EH (cell line): Measurements from ENCODE around the gene CALML3.

ENCODE experiments used
- DNase-seq: peaks from one replicate; pipeline ENCODE4 v3.0.0-alpha.2; 2015; ENCODE audit warnings: low read depth

CALML3 gene

DNA sequence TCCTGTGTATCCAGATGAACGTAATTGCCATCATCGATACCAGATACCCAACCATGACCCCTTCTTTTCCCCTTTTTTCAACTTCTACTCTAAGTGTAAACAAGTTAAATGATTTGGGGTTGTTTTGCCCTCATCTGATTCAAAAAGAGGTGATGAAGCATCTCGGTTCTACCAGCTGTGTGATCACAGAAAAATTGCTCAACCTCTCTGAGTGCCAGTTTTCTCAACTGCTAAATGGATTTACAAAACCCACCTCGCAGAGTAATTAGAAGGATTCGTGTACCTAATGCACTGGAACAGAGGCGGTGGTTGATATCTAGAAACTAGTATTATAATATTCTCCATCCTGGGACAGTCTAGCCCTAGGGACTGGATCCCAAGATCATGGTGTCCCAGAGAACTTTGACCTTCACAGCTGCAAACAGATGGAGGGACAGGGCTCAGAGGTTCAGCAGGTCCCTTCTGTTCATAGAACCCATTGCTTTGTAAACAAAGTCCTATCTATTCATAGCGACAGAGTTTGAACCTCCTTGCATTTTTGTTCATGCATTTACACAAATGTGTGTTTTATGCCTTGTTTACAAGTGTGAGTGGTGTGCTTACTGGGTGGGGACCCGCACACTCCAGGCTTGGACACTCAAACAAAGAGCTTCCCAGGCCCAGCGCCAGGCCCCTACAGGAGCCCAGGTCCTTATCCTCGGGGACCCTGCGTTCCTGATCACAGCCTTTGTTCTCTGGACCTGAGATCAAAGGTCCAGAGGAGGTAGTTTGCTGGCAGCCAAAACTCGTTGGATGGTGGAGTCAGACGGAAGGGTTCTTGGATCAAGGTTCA is 46.4 kb downstream of the CALML3 start:
- DNase-seq, result no peak

DNA sequence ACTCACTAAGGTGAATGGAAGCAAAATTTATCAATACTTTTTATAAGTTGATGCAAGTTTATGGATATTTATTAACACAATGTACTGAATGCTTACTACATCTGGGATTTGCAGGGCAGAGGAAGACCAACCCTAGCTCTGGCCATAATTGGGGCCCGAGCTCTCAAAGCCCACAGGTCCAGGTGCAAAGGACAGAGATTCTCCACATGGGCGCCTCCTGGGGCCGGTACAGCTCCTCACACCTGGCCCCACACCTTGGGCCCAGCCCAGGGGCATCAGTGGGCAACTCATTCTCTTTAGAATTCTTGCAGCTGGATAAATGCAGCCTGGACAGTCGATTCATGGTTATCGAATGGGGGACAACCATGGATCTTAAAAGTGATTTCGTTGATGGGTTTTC is 47.1 kb downstream of the CALML3 start:
- DNase-seq, result no peak

DNA sequence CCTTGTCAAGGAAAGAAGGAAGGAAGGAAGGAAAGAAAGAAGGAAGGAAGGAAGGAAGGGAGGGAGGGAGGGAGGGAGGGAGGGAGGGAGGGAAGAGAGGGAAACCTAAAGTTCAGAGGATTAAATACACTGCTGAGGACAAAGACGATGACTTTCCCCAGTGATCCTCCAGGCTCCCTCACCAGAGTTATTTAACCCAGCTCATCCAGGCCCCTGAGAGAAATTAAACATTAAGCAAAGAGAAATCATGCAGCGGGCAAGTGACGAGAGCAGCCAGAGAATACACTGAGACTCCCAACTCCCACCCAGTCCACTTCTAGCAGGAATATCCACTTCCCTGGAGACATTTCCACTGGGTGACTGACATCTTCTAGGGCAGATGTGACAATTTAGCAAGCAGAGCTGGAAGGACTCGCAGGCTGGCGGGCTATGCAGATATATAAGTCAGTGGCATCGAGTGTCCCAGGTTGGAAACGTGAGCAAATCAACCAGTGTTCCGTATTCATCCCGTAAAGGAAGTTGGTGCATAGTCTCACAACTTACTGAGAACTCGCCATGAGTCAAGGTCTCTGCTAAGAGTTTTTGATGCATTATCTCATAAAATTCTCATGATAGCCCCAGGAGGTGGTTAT is 48.7 kb downstream of the CALML3 start:
- DNase-seq, result no peak

DNA sequence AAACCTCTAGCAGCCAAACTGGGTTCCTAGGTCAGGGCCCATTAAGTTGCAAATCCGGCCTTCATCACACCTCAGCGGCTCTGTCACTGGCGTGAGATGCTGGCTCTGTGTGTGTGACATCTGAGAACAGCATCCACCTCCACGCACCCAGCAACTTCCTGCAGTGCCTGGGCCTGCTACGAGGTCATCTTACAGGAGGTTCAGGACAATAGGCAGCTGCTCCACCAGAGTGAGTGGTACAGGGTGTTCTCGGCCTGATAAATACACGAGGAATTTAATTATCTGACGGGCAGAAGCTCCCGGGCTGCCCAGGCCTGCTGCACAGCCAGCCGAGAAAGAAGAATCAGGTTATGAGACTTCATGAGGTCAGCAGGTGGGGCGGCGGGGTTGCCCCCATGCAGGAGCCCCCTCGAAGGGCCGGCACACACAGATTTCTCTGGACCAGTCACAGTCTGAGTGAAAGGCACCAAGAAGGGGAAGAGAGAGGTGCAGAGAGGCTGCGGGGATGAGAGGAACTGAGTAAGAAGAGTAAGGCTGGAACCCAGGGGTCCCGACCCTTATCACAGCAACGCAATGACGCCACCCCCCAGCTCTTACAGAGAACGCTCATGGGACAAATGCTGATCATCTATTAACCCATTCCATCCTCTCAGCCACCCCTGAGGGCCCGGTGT is 49.3 kb downstream of the CALML3 start:
- DNase-seq, result peak; percentile 60

DNA sequence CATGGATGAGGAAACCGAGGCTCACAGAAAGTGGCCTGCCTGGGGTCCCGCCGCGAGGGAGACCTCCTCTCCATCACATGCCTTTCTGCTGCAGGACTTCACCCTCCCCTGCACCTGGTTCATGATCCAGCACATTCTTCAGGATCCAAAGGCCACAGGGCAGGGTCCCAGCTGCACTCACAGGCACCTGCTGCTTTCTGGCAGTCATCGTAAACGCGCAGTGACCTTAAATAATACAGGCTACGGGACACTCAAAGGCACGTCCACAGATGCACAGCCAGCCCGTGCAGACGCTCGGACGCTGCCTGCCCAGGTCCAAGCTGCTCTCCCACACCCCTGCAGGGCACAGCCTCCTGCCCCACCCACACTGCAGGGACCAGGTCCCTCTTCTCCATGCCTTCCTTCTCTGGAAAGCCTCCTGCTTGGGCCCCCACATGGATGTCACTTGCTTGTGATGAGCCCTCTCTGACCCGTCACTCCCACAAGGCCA is 49.9 kb downstream of the CALML3 start:
- no peak for DNase-seq

DNA sequence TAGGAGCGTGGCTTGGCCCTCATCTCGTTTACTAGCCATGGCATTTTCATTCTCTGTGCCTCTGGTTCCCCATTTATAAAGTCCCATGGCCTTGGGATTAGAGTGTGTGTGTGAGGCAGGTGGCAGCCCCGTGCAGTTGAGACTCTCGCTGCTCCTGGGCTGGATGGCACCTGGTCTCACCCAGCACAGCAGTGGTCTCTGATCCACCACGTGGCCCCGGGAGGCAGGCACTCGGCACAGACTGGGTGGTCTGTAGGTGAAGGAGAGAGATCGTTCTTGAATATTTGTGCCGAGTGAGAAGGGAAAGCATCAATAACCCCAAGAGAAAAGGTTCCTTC is 50.4 kb downstream of the CALML3 start:
- DNase-seq, result no peak

DNA sequence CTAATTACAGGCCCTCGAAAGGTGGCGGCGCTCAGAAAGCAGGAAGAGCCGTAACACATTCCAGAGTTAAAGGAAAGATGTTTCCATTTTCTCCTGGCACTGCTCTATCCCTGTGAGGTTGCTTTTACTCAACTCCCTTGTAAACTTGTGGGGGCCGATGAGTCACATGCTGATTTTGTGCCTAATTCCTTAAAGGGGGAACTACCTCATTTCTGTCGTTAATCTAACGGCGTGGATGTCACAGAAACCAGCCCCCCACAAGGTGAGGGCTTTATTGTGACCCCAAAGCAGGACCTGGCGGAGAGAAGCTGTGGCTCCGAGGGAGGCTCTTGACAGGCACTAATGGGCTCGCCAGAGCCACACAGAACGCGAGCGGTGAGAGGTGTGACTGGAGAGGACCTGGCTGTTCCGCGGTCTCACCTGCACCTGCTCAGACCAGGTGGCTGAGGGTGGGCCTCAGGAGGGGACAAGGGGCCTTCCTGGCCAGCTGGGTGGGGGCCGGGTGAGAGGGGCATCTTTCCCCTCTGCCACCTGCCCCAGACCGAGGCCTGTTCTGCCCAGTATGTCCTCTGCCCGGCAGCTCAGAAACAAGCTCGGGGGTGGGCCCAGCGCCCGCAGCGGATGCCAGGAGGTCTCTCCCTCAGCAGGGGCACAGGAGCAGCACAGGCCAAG is 50.9 kb downstream of the CALML3 start:
- peak; percentile 88 for DNase-seq

DNA sequence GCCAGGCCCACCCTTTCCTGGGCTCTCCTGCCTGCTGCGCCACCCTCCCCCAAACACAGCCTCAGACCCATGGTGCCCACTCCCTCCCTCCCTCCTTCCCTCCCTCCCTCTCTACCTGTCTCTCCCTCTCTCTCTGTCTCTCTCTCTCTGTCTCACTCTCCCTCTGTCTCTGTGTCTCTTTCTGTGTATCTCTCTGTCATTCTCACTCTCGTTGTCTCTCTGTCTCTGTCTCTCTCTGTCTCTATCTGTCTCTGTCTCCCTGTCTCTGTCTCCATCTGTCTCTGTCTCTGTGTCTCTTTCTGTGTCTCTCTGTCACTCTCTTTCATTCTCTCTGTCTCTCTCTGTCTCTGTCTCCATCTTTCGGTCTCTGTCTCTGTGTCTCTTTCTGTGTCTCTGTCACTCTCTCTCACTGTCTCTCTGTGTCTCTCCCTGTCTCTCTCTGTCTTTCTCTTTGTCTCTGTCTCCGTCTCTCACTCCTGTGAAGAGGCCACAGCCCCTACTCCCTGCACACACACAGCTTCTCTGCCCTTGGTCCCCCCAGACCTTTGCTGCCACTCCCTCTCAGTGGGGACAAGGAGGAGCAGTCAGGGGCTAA is 51.5 kb downstream of the CALML3 start:
- DNase-seq, result no peak
